HG02678 (cell line): ENCODE data around the gene MUC5AC.

Experiments used
- ATAC-seq: cut with Tn5 transposase; IDR thresholded peaks from one replicate; pipeline ENCODE4 v1.9.1; 2021; ENCODE audit warnings: mild to moderate bottlenecking, moderate library complexity; ENCODE audit not compliant: unreplicated experiment

MUC5AC gene

DNA sequence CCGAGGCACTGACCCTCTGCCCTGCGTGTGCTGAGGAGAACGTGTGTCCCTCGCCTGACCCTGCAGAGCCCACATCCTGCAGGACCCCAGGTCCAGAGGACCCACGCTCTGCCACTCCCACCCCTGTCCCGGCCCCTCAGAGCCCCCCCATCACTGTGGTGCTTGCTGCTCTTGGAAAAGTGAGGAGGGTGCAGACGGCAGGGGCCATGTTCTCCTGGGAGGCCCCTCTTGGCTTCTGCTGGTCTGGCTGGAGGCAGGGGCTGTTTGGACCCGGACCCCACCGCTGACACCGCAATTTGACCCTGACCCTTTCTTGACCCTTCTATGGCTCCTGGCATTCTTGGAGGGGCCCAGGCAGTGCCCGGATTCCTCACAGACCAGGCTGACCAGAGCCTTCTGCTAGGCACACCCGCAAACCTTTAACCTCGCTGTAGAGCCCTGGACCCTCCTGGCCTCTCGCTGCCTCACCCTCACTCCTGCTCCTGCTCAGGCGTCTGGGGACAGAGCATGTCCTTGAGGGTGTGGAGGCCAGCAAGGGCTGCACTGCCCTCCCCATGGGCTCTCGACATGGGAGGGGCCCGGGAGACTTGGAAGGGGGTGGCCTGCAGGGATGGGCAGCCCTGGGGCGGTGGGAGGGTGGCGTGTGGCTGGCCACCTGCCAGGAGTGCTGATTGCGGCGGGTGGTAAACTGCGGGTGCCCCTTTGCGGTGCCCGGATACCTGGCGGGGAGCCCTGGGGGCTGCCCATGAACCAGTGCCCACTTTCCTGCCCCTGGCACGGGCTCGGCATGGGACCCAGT is 37.0 kb upstream of the MUC5AC start:
- no peak for ATAC-seq

GRCh38 chr11:1121331-1121812 is 36.4 kb upstream of the MUC5AC start:
- no peak for ATAC-seq

DNA sequence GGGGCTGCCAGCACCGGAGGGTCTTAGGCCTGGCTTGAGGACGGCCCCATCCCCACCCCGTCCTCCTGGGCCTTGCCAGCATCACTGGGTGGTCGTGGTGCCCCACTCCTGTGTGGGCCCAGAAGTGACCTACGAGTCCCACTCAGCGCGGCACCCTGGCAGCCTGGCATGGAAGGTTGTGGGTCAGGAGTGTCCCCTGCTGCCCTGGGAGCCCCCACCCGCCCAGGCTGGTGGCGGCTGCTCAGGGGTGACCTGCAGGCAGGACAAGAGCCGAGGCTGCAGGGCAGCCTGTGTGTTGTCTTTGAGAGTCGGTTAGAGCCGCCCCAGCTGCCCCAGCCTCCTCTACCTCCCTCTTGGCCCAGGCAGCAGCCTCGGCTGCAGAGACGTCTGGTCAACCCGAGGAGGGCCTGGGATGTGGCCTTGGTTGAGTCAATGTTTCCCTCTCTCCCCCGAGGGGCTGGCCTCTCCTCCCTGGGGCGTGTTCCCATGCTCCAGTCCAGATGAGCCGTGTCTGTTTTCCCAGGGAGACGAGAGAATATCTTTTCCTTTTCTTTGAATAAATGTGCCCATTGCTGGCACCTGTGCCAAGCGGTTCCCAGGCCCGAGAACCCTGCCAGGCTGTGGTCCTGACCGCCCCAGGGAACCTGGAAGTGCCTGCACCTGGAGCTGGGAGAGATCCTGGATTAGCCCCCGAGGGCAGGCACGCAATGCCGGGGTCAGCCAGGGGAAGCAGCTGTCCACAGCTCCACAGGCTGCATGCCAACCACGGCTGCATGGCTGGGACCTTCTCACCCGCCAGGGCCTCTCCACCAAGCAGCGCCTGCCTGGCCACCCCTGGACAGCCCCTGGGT is 35.7 kb upstream of the MUC5AC start:
- no peak for ATAC-seq

- ATAC-seq: no peak
Measured at GRCh38 chr11:1122664-1123002, 35.1 kb upstream of the MUC5AC start.

DNA sequence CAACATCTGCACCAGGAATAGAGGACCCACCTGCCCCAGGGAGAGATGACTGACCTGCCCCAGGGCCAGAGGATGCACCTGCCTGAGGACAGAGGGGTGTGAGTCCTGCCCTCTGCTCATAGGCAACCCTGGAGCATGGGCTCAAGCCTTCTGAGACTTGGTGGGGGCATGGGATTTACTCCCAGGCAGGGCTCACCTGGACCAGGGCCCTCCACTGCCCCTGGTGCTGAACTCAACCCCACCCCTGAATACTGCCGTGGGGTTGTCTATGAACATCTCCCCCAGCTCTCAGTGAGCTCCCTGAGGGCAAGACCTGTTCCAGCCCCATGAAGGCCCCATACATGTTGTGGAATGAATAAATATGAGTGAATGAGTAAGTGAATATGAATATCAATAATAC is 33.8 kb upstream of the MUC5AC start:
- ATAC-seq: no peak

DNA sequence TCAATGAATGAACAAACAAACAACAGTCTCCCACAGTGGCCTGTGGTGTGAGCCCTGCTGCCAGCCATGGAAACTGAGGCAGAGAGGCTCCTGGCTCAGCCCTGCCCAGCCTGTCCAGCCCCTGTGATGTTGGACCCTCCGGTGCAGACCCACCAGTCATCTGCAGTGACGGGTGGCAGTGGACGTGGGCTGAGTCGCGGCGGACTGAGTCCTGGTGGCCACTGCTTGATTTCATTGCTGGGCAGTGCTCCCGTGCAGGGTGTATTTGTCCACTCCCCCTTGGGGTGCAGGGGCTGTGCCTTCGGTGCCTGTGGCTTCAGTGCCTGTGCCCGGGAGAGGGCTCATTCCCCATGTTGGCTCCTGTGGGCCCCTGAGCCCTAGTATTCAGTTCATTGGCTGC is 31.9 kb upstream of the MUC5AC start:
- no peak for ATAC-seq

GRCh38 chr11:1126491-1126926 is 31.2 kb upstream of the MUC5AC start:
- no peak for ATAC-seq

DNA sequence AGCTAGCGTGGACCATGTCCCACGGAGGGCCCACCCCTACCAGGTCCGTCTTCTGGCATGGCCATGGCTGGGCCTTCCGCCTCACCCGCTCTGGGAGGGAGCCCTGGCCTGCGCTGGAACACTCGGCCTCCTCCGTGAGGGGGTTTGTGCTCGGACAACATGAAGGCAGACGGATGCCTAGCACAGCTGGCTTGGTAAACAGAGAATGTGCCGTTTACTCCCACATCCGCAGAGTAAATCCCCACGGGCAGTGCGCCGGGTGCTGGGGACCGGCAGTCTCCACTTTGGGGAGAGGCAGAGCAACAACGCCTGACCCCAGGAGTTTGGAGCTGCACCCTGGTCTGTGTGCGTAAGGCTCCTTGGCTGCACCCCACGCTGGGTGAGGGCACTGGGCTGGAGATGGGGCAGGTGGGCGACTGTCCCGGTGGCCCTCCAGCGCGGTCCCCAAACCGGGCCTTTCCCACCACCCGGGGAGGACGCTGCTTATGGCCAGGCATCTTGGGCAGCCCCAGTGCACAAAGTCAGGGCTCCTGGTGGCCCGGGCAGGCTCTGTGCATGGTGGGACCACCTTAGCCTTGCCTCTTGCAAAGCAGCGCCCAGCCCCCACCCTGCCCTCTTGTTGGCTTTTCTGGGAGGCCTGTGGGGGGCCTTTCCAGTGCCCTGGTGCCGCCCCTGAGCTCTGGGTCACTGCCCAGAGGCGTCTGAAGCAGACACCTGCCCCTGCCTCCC is 30.7 kb upstream of the MUC5AC start:
- ATAC-seq: no peak

DNA sequence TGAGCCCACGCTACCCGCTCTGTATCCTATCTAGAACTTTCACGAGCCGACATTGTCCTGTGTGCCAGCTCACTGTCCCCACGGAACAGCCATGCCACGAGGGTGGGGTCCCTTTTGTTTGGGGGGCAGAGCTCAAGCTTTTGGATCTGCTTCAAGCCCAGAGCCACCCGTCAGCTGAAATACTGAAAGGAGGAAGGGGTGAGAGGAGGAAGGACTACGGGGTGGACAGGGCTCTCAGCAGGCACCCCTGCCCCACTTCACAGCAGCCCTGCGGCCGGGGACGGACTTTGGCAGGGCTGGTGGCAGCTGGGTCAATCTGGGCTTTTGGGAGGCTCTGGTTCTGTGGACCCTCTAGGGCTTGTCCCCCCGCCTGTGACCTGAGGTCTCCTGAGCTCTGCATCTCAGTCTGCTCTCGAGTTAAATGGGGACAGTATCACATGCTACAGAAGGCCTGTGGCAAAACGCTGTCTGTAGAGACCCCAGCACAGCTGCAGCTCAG is 30.0 kb upstream of the MUC5AC start:
- no peak for ATAC-seq

- ATAC-seq: no peak
Measured at GRCh38 chr11:1128311-1129142, 29.2 kb upstream of the MUC5AC start.

- no peak for ATAC-seq
Measured at GRCh38 chr11:1129143-1129610, 28.6 kb upstream of the MUC5AC start.

DNA sequence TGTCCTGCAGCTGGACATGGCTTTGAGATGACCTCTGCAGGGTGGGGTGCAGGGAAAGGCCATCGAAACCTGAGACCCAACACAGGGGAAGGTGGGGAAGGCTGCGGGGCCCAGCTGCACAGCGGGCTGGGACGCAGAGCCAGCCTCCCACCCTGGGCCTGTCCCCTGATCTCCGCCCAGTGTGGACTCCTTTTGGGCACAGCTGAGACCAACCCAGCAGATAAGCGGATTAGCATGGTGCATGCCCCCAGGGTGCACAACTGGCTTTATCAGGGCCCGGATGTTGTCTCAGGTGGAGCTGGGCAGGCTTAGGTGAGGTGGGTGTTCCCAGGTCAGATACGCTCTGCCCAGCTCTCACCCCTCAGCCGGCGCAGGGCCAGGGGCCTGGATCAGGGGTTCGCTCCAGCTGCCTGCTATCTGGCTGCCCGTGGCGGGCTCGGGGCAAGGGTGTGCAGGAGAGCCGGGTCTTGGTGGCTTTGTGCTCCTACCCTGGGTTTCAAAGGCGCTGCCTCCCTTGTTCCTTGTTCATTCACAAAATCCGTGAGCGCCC is 28.1 kb upstream of the MUC5AC start:
- no peak for ATAC-seq

GRCh38 chr11:1130276-1131032 is 27.3 kb upstream of the MUC5AC start:
- no peak for ATAC-seq

DNA sequence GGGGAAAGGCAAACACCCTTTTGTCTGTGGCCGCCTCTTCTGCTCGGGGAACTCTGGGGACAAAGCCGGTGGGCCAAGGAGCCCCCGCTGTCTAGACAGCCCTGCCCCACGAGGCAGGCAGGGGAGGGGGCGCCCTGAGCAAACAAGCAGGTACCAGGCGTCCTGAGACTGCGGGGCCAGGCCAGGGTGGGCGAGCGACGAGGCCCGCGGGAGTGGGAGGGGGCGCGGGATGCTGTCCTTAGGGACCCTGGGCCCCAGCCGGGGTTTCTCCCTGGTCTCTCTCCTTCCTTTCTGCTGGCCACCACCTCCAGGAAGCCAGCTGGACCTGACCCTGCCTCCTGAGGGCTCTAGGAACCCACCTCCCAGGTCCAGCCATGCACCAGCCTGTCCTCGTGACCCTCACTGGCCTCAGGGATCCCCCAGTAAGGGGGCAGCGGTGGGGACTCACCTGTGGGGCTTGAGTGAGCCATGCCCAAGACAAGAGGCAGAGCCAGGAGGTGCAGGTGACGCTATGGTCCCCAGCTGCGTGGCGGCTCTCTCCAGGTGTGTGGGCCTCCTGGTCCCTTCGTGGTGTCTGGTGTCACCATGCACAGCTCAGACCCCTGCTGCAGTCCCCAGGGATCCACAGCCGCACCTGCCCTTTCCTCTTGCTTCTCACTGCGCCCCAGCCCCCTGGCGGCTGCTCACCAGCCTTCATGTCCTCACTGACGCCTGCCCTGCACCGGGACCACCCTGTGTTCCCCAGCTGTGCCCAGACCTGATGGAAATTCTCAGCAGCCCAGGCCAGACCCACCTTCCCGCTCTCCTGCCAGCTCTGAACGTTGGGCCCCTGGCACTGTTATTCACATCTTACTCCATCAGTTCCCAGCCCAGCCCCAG is 26.5 kb upstream of the MUC5AC start:
- ATAC-seq: no peak

GRCh38 chr11:1134848-1135445 is 22.8 kb upstream of the MUC5AC start:
- ATAC-seq: no peak

- ATAC-seq: no peak
Measured at GRCh38 chr11:1138097-1138496, 19.7 kb upstream of the MUC5AC start.

GRCh38 chr11:1139441-1140083 is 18.2 kb upstream of the MUC5AC start:
- ATAC-seq: no peak
